Natural killer cell (primary cell): Measurements from ENCODE around the gene ARRB1. TPM values are rescaled to one million over a fixed set of nuclear protein-coding genes. Genes with fewer than 3 reads are reported as not detected.

Source experiments
- ATAC-seq, 3 donors: fragments of 150-1000 bp in 2 of 3; fragments of 200-7000 bp in 1 of 3; cut with Tn5 transposase; 1 replicate in 1 of 3; 2 replicates in 2 of 3; pipeline ENCODE4 v1.10.0; 2021; ENCODE audit warnings: mild to moderate bottlenecking in 2 of 3, moderate library complexity in 2 of 3
- DNase-seq, 2 donors: peaks; one replicate each; pipeline versions ENCODE4 v3.0.0 to v3.0.0-alpha.2; 2013 to 2021; ENCODE audit warnings: mixed read lengths in 1 of 2
- H3K27ac ChIP-seq: one replicate; pipeline ENCODE4 v1.5.1; 2013; ENCODE audit warnings: mild to moderate bottlenecking, low read length
- H3K27me3 ChIP-seq: one replicate; pipeline ENCODE4 v1.6.1; 2013; ENCODE audit warnings: low read length; ENCODE audit not compliant: control insufficient read depth, insufficient read depth
- H3K36me3 ChIP-seq: one replicate; pipeline ENCODE4 v1.6.1; 2013; ENCODE audit warnings: low read length; ENCODE audit not compliant: control insufficient read depth, insufficient read depth
- H3K4me1 ChIP-seq: one replicate; pipeline ENCODE4 v1.6.1; 2013; ENCODE audit warnings: low read length; ENCODE audit not compliant: control insufficient read depth, insufficient read depth
- H3K4me3 ChIP-seq: one replicate; pipeline ENCODE4 v1.5.1; 2013; ENCODE audit warnings: low read length
- H3K9me3 ChIP-seq: one replicate; pipeline ENCODE4 v1.6.1; 2013; ENCODE audit warnings: low read length; ENCODE audit not compliant: control insufficient read depth, insufficient read depth
- H3K27ac Mint-ChIP-seq, 2 donors: one replicate each; pipeline ENCODE4 v1.8.0; 2022; ENCODE audit warnings: mild to moderate bottlenecking in 2 of 2, mixed read lengths in 2 of 2, moderate library complexity in 1 of 2
- H3K27me3 Mint-ChIP-seq, 2 donors: one replicate each; pipeline ENCODE4 v1.8.0; 2022; ENCODE audit warnings: low read depth in 2 of 2, mixed read lengths in 2 of 2
- H3K36me3 Mint-ChIP-seq: one replicate; pipeline ENCODE4 v1.8.0; 2022; ENCODE audit warnings: mixed read lengths
- H3K4me1 Mint-ChIP-seq, 2 donors: one replicate each; pipeline ENCODE4 v1.8.0; 2022; ENCODE audit warnings: mixed read lengths in 2 of 2
- H3K4me3 Mint-ChIP-seq: one replicate; pipeline ENCODE4 v1.8.0; 2022; ENCODE audit warnings: mild to moderate bottlenecking, moderate library complexity, mixed read lengths
- H3K9me3 Mint-ChIP-seq, 2 donors: one replicate each; pipeline ENCODE4 v1.8.0; 2022; ENCODE audit warnings: mixed read lengths in 2 of 2
- WGBS: methylation state at CpG from one replicate; pipeline ENCODE4 v1.1.7; 2013; ENCODE audit warnings: missing lambda C conversion rate; ENCODE audit not compliant: insufficient coverage; 5-methylcytosine and 5-hydroxymethylcytosine counted together
- intact Hi-C: fragments of 100-400 bp; cut with micrococcal nuclease; formaldehyde crosslinking; loops from one replicate; pipeline ENCODE4 v1.14.2; 2022
- total RNA-seq, 4 donors: library from RNA; stranded (reverse); fragments of 120-200 nt in 1 of 4; gene quantifications; one replicate each; pipeline versions ENCODE4 v1.2.3 to v1.2.4, GENCODE V29; 2013 to 2022
- TF ChIP-seq, protein P1 (sequence below): fragments of 200-600 bp; IDR thresholded peaks from one replicate; pipeline ENCODE4 v1.8.0; 2022; ENCODE audit warnings: antibody characterized with exemption

ARRB1 gene
- total RNA-seq, 3 donors from 2014 or later (not counting 1 experiment from before 2014, with no cell fraction given) = 128 to 200 (median 174) TPM

DNA sequence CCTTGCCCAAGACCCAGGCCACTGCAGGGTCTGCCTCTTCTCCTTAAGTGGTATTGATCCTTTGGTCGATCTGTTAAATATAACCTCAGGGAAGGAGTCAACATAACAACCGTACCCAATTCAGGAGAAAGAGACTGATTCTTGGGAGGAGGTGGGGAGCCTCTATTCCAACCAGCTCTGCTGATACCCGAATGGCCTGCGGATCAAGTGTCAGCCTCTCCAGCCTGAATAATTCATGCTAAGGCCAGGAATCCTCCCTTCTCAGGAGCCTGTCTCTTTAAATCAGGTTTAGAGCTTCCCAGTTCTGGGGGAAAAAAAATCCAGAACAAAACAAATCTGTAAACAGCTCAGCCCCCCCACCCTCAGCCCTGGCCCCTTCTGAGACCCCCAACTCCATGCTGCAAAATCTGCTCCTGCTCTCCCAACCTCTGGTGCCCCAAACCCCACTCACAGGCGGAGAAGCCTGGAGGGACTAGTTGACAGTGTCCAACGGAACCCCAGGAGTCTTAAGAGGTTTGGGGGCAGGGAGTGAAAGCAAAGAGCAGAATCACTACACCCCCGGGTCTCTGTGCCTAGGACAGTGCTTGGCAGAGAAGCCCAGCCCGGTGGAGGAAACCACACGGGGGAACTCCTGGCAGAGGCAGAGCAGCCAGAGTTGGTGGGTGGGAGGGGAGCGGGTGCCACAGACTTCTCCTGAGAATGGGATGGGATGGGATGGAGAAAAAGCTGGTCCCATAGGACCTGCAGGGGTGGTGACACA, 111.8 kb downstream of the ARRB1 start:
- Histone ChIP-seq H3K27me3 (peaks cover 18% of the 10 kb centered on the region), H3K4me3 (no peak overlapping the region), H3K9me3 (no peaks in the 10 kb centered on the region), H3K27ac (no peak overlapping the region), H3K4me1 (peaks cover 15% of the 10 kb centered on the region), H3K36me3 (no peaks in the 10 kb centered on the region)
- Mint-ChIP-seq H3K27ac (no peak overlapping the region), H3K4me3 (peak overlapping the region; percentile 81), H3K4me1 (peaks cover 0 to 9% of the 10 kb centered on the region in 2 donors), H3K27me3 (peaks cover 30 to 39% of the 10 kb centered on the region in 2 donors), H3K36me3 (no peaks in the 10 kb centered on the region), H3K9me3 (no peaks in the 10 kb centered on the region)
- ATAC-seq (no peak), DNase-seq (no peak)
- intact Hi-C loops = no loop called here
- TF ChIP-seq, protein P1, sequence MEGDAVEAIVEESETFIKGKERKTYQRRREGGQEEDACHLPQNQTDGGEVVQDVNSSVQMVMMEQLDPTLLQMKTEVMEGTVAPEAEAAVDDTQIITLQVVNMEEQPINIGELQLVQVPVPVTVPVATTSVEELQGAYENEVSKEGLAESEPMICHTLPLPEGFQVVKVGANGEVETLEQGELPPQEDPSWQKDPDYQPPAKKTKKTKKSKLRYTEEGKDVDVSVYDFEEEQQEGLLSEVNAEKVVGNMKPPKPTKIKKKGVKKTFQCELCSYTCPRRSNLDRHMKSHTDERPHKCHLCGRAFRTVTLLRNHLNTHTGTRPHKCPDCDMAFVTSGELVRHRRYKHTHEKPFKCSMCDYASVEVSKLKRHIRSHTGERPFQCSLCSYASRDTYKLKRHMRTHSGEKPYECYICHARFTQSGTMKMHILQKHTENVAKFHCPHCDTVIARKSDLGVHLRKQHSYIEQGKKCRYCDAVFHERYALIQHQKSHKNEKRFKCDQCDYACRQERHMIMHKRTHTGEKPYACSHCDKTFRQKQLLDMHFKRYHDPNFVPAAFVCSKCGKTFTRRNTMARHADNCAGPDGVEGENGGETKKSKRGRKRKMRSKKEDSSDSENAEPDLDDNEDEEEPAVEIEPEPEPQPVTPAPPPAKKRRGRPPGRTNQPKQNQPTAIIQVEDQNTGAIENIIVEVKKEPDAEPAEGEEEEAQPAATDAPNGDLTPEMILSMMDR = no peak
- WGBS = 56% methylated on average over 10 of the region's 10 CpGs

DNA sequence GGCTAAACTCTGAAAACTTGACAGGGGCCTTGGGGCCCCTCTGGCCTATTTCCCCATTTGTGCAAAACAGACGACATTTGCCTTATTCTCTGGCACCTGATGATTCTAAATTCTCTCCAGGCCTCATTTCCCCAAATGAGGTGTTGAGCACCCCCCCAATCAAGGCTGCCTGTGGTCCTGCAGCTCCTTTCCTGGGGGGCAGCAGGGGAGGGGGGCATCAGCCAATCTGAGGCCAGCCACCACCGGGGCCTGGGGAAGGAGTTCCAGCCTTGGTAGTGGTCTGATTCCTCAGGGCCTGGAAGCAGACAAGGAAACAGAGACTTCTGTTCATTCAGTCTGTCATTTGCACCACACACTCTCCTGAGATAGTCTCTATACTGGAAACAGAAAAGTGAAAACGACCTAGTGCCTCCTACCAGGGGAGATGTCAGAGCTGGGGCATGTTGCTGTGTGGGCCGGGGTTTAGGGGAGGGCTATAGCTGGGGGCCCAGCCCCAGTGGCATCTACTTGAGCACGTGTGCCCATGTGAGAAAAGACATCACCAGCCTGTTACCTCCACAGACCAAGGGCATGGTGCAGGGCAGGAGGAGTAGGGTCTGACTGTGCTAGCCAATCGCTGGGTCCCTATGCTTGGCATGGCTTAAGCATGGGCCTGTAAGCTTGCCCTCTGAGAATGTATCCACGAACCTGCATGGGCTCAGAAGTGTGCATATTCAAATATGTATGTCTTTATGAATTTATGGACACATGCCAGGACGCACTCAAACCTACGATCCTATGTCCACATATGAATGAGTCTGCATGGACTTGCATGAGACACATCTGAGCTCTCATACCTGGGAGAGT, 112.6 kb downstream of the ARRB1 start:
- no peak overlapping the region for H3K27ac ChIP-seq
- H3K36me3 ChIP-seq = no peaks in the 10 kb centered on the region
- WGBS = 80% methylated on average over 9 of the region's 9 CpGs
- no peak for ATAC-seq
- no peak overlapping the region for H3K4me3 Mint-ChIP-seq
- TF ChIP-seq, protein P1 = no peak
- intact Hi-C loops = no loop called here
- no peaks in the 10 kb centered on the region for H3K9me3 ChIP-seq
- no peak overlapping the region for H3K27ac Mint-ChIP-seq
- H3K36me3 Mint-ChIP-seq = no peaks in the 10 kb centered on the region
- no peaks in the 10 kb centered on the region for H3K9me3 Mint-ChIP-seq
- peaks cover 29 to 38% of the 10 kb centered on the region in 2 donors for H3K27me3 Mint-ChIP-seq
- no peak overlapping the region for H3K4me3 ChIP-seq
- no peak for DNase-seq
- H3K27me3 ChIP-seq = peaks cover 18% of the 10 kb centered on the region
- H3K4me1 Mint-ChIP-seq = peaks cover 0 to 9% of the 10 kb centered on the region in 2 donors
- peaks cover 15% of the 10 kb centered on the region for H3K4me1 ChIP-seq

DNA sequence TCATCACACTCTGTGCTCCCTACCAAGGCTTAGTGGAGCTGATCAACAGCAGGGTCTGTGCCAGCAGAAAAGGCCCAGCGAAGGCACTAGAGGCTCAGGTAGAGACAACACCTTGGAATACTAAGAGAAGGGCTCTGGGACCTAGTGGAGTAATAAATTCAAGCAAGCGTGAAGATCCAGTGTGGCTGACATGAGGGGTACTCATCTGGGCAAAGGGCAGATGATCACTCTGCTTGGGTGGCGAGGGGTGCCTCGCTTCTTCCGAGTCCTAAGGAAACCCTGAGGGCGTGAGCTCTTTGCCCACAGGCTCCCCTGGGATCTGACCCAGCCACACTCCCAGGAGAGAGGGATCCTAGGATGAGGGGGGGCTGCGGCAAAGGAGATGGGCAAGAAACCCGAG, 114.4 kb downstream of the ARRB1 start:
- no peak for DNase-seq
- Mint-ChIP-seq H3K36me3 (no peaks in the 10 kb centered on the region), H3K4me1 (peaks cover 0 to 1% of the 10 kb centered on the region in 2 donors), H3K4me3 (no peak overlapping the region), H3K27ac (no peak overlapping the region), H3K9me3 (no peaks in the 10 kb centered on the region), H3K27me3 (peaks cover 26 to 30% of the 10 kb centered on the region in 2 donors)
- Histone ChIP-seq H3K4me1 (peaks cover 11% of the 10 kb centered on the region), H3K27ac (no peak overlapping the region), H3K9me3 (no peaks in the 10 kb centered on the region), H3K4me3 (no peak overlapping the region), H3K36me3 (no peaks in the 10 kb centered on the region), H3K27me3 (peaks cover 7% of the 10 kb centered on the region)
- no peak for ATAC-seq
- WGBS = 79% methylated on average over 7 of the region's 8 CpGs
- TF ChIP-seq, protein P1 = no peak
- intact Hi-C loops = no loop called here
